Glomerular endothelial cell (primary cell): Measurements from ENCODE around the gene PLA2G5. TPM values are rescaled to one million over a fixed set of nuclear protein-coding genes. Genes with fewer than 3 reads are reported as not detected.

Experiments used
- total RNA-seq: library from RNA; depleted of rRNA; stranded (reverse); fragments of >200 nt; gene quantifications from 2 replicates; pipeline ENCODE4 v1.2.3, GENCODE V29; 2015

PLA2G5 gene
- total RNA-seq, 1 donor from 2014 or later: 0.70 TPM

Other genes starting within 250 kb of the PLA2G5 start
- 2.3 and 3.9 TPM in 2 replicates for gene OTUD3, start 187.8 kb upstream of the PLA2G5 start, total RNA-seq
- not detected in 2 replicates for gene PLA2G2E, start 146.6 kb upstream of the PLA2G5 start, total RNA-seq
- not detected in 2 replicates for gene PLA2G2A, start 90.6 kb upstream of the PLA2G5 start, total RNA-seq
- not detected in 2 replicates for gene PLA2G2D, start 49.3 kb downstream of the PLA2G5 start, total RNA-seq
- gene PLA2G2F, start 69.1 kb downstream of the PLA2G5 start, total RNA-seq: not detected in 2 replicates
- 0.06 and 0.24 TPM in 2 replicates for gene UBXN10, start 115.9 kb downstream of the PLA2G5 start, total RNA-seq
- gene PLA2G2C, start 116.3 kb downstream of the PLA2G5 start, total RNA-seq: not detected in 2 replicates
- not detected in 2 replicates for gene VWA5B1, start 220.7 kb downstream of the PLA2G5 start, total RNA-seq